NCI-H1048 (cell line): ENCODE results near the gene UPK2.
"Not testable (repeated sequence)": the region's sequence is repeated elsewhere in the genome, so short reads cannot be mapped to it uniquely, and the experiment has no call there.

Experiments
- DNase-seq: peaks from one replicate; lab custom pipeline; 2025; lab: John Stamatoyannopoulos, UW

UPK2 gene

DNA sequence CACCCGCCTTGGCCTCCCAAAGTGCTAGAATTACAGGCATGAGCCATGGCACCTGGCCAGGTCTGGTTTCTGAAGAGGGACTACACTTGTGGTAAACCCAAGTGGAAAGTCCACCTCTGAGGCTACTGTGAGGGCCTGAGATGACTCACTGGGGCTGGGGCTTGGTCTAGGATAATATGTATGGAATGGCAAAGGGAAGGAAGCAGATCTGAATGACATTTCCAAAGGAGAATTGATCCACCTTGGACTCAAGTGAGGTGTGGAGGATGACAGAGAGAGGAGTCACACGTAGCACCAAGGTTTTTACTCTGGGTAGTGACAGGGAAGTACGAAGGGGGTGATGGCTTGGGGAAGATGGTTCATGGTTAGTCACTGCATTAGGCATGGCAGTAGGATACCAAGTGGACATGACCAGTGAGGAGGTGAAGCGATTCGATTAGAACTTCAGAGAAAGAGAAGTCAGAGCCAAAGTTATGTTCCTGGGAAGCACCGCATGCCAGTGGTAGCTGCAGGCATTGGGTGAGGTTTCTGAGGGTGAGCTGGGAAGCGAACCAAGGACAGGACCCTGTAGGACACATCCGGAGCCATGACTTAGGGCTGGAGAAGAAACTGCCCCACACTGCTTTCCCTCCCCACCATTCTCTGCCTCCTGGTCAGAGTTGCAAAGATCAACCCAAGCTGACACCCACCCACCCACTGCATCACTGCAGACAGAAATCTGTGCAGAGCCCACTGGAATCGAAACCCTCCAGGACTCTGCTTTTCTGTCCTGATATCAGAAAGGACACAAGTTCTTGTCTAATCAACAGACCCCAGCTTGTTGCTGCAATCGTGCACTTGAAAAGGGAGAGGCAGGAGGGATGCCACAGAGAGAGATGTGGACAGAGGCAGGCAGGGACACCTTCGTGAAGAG is 17.4 kb upstream of the UPK2 start:
- DNase-seq = no peak

DNA sequence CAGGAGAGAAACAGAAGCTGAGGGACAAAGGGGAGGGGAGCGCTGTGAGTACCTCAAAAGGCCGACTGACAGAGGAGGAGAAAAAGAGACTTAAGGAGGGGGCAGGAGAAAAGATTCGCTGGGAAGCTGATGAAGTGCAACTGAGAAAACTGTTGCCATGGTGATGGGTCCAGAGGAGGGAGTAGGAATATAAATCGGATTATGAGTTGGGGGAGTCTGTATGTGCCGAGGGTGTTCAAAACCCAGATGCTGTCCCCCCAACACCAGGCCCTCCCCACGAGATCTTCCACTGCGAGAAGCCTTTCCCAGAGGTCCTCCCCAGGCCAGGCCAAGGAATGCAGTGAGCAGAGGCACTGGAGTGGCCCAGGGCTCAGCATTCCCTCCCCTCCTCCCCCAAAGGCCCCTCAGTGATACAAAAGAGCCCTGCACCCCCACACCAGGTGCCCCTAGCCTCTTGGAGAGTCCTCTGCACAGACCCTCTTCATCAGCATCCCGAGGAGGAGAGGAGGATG is 16.6 kb upstream of the UPK2 start:
- no peak for DNase-seq

DNA sequence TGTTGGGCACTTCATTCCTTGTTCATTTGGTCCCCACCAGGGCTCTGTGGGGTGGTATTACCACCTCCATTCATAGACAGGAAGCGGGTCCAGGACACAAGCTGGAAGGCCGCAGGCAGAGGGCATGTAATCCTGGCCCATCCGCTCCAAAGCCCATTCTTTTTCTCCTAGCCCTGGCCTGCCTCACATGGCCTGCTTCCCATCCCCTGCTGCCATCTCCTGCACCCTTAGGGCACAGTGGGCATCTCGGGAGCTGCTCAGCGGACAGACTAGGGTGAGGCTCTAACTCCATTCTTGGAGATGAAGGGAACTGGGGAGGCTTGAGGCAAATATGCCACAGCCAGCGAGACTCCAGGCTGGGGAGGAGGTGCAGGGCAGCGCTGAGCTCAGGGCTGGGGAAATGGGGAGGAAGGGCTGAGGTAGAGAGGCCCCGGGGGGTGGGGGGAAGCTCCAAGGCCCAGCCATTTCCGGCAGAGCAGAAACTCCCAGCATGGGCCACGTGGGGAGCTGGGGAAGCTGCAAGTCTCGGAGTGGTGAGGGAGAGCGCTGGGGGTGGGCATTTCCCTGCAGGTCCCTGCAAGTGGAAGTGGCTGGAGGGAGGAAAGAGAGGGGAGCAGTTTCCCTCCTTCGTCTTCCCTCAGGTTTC is 16.0 kb upstream of the UPK2 start:
- DNase-seq = no peak

DNA sequence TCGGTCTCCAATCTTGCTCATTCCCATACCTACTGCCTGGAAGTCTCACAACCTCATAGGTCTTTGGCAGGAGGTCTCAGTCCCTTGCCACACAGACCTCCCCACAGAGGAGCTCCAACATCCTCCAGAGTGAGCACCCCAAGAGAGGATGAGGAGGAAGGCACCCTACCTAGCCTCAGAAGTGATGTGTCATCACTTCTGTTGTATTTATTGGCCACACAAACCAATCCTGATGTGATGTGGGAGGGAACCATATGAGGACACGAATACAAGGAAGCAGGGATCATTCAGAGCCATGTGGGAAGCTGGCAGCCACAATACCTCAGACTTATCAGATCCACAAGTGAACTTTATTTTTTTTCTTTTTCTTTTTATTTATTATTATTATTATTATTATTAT is 9.0 kb upstream of the UPK2 start:
- DNase-seq = no peak

DNA sequence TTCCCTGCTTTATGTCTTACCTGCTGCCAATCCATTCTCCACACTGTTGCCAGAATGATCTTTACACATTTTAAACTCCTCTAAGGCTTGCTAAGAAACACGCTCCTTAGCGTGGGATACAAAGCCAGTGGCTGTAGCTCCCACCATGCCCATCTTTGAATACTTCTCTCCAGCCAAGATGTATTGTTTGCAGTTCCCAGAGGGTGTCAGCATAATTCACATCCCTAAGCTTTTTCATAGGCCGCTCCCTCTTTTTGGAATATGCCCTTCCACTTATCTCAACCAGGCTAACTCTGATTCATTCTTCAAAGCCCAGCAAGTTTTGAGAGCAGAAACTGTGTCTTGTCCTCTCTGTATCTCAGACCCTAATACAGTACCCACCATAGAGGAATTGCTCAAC is 8.1 kb upstream of the UPK2 start:
- DNase-seq = no peak

DNA sequence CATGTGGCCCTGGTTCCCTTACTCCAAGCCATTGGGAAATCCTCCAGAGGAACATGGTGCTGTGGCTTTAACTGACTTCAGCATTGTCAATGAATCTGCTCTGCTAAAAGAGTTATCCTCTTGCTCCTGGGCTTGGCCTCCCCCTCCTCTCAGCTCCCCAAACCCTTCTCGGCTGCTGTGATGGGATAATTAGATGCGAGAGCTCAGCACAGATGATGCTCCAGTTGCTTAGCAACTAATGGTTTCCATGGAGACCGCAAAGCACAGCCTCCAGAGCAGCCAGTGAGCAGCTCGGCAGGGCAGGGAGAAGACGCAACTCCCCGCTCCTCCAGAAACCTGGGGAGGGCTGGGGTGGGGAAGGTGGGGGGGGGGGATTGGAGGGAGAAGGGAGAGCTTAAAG is 2.8 kb upstream of the UPK2 start:
- no peak for DNase-seq

DNA sequence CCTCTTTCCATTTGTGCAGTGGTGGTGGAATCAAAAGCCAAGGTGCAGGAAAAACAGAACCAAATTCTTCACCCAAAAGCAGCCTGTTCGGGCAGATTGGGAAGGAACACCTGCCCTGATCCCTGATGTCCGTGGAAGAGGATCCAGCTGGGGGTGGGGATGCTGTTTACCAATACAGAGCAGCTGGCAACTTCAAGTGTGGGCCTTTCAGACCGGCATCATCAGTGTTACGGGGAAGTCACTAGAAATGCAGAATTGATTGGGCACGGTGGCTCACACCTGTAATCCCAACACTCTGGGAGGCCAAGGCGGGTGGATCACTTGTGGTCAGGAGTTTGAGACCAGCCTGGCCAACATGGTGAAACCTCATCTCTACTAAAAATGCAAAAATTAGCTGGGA is 2.1 kb upstream of the UPK2 start:
- not testable (repeated sequence) for DNase-seq

DNA sequence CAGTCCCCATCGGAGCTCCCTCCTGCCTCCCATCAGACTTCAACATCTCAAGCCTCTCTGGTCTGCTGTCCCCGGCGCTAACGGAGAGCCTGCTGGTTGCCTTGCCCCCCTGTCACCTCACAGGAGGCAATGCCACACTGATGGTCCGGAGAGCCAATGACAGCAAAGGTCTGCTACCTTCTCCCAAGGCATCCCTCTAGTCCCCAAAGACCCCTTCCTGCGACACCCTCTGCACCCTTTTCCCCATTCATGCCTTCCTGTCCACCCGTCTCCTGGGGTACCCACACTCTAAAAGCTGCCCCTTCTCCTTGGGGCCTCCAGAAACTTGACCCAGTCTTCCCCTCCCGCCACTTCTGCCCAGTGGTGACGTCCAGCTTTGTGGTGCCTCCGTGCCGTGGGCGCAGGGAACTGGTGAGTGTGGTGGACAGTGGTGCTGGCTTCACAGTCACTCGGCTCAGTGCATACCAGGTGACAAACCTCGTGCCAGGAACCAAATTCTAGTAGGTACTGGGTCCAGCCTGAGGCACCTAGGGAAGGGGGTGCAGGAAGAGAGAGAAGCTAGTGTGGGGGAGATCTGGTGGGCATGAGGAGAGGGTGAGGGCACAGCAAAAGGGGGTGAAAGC is 860 bp downstream of the UPK2 start:
- DNase-seq = no peak

DNA sequence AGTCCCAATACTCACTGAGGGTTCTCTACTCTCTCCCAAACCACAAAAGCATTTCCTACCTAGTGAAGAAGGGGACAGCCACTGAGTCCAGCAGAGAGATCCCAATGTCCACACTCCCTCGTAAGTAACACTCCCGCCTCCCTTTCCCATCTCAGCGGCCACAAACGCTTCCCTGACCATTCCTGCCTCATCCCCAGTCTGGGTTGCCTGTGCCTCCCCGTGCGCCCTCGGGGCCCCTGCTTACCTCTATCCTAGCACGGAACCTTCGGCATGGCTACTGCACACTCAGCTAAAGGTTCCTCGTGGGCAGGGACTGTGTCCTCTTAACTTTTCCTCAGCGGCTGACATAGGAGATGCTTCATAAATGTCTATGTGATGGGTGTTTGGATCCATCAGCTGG is 1.5 kb downstream of the UPK2 start:
- DNase-seq = no peak

DNA sequence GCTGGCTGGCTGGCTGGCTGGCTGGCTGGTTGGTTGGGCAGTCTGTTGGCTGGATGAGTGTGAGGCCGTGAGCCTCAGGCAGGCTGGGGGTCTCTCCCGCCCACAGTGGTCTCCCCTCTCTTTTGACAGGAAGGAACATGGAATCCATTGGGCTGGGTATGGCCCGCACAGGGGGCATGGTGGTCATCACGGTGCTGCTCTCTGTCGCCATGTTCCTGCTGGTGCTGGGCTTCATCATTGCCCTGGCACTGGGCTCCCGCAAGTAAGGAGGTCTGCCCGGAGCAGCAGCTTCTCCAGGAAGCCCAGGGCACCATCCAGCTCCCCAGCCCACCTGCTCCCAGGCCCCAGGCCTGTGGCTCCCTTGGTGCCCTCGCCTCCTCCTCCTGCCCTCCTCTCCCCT is 1.9 kb downstream of the UPK2 start:
- DNase-seq = no peak

DNA sequence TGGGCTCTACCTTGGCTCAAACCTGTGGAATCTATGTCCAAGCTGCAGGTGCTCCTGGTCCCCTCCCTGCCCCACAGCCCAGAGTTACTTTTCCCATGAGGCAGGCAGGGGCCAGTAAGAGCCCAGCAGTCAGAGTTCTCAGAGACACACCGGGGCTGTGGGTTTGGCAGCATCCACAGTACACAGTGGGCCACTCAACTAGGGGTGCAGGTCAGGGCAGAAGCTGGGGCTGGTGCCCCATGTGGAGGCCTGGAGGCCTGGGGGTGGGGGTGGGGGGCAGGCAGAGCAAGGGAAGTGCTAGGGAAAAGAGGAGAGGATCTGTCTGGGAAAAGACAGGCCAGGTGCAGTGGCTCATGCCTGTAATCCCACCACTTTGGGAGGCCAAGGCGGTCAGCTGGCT is 2.5 kb downstream of the UPK2 start:
- DNase-seq = no peak

DNA sequence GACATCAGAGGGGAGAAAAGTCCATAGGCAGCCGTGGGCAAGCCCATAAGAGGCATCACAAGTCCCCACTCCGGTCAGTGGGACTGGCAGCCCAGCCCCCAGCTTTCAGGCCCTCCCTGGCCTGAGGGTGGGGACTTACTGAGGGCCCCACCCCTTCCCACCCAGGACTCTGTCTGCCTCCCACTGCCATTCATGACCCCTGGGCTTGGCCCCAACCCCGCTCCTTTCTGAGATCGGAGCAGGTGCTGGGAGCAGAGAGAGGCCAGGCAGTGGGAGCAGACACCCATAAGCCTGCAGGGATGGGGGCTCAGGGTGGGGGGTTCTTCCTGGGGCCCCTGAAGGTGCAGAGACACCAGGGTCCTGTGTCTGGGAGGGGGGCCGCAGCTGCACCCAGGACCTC is 5.1 kb downstream of the UPK2 start:
- no peak for DNase-seq

DNA sequence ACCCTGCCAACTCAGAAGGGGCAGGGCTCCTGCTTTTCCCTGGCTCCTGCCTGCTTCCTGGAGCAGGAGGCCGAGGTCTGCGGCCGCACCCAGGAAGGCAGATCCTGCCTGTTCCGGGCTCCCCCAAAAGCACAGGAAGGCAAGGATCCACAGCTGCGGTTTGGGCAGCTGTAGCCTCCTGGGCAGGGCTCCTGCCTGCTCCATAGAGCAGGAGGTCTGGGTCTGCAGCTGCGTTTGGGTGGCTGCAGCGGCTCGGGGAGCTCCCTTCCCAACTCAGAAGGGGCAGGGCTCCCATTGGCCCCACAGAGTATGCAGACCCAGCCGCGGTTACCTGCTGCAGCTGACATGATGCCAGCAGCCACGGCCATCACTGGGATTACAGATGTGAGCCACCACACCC is 5.5 kb downstream of the UPK2 start:
- no peak for DNase-seq

DNA sequence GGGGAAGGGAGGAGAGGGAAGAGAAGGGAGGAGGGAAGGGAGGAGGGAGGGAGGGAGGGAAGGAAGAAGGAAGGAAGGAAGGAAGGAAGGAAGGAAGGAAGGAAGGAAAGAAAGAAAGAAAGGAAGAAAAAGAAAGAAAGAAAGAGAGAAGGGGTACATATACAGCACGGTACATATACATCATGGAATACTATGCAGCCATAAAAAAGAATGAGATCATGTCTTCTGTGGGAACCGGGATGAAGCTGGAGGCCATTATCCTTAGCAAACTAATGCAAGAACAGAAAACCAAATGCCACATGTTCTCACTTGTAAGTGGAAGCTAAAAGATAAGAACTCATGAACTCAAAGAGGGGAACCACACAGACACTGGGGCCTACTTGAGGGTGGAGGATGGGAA is 13.4 kb downstream of the UPK2 start:
- DNase-seq = not testable (repeated sequence)

DNA sequence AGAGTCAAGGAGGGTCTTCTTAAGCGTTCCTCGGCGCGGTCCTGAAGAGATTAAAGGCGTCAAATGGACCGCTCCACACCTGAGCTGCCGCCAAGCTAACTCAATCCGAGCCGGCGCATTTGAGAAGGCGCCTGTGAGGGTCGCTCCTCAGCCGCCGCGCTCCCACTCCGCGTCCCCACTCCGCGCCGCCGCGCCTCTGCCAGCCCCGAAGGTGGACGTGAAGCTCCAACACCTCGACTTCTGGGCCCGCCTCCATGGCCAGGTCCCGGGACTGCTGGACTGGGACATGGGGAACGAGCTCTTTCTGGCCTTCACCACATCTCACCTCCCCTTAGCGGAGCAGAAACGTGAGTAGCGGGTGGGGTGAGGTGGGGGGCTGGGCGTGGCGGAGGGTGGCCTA is 15.5 kb downstream of the UPK2 start, which contains the start of gene FOXR1:
Gene FOXR1 (plus strand): TSS at position 116 of the 400 bp plus-strand sequence. CDS start 171 bp downstream, at position 287.
- no peak for DNase-seq

DNA sequence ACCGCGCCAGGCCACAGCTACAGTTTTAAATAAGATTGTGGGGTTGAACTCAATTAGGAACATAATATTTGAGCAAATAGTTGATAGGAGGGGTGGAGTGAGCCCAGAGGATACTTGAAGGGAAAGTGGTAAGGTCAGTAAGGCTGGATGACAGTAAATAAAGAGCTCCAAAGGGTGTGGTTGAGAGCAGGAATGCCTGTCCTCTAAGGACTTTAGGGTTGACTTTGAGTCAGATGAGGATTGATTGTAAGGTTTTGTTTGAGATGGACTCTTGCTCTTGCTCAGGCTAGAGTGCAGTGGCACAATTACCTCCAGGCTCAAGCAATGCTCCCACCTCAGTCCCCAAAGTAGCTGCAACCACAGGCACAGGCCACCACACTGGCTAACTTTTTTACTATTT is 17.9 kb downstream of the UPK2 start:
- no peak for DNase-seq

DNA sequence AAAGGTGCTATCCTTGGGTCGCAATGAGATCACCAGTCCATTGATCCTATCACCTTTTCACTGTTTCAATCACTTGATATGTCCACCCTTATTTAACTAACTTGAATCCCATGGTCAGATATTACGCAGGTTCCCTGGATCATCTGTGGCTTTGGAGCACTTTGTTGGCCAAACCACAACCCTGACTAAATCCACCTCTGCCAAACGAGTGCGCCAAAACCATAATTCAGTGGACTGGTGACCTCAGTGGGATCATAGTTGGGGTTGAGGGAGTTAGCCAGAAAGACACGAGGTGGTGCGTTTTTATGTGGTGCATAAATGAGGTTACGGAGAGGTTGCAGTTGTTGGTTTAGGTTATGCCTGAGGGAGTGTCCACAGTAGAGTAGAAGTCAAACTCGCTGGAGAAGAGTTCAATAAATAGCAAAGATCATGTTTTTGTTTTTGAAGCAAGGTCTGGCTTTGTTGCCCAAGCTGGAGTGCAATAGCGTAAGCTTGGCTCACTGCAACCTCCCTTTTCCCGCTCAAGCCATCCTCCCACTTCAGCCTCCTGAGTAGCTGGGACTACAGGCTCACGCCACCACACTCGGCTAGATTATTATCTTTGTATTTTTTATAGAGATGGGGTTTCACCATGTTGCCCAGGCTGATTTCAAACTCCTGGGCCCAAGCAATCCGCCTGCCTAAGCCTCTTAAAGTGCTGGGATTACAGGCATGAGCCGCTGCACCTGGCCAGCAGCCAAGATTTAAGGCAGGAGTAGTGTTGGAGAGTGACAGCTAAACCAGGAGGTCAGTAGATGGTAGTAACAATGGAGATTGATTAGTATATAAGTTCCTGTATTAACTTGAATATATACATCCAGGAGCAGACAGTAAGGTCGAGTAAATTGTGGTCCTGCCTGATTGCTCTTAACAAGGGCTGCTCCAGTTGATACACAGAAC is 19.9 kb downstream of the UPK2 start:
- DNase-seq = no peak

DNA sequence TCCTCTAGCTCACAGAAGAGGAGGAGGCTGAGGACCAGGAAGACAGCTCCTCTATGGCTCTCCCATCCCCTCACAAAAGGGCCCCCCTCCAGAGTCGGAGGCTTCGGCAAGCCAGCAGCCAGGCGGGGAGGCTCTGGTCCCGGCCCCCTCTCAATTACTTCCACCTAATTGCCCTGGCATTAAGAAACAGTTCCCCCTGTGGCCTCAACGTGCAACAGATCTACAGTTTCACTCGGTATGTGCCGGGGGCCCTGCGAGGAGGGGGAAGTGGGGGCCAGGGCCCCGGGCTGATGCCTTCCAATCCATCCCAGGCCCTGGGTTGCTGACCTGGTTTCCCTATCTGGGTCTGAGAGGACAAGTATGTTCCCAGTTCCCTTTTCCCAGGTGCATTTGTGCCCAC is 23.3 kb downstream of the UPK2 start:
- no peak for DNase-seq

DNA sequence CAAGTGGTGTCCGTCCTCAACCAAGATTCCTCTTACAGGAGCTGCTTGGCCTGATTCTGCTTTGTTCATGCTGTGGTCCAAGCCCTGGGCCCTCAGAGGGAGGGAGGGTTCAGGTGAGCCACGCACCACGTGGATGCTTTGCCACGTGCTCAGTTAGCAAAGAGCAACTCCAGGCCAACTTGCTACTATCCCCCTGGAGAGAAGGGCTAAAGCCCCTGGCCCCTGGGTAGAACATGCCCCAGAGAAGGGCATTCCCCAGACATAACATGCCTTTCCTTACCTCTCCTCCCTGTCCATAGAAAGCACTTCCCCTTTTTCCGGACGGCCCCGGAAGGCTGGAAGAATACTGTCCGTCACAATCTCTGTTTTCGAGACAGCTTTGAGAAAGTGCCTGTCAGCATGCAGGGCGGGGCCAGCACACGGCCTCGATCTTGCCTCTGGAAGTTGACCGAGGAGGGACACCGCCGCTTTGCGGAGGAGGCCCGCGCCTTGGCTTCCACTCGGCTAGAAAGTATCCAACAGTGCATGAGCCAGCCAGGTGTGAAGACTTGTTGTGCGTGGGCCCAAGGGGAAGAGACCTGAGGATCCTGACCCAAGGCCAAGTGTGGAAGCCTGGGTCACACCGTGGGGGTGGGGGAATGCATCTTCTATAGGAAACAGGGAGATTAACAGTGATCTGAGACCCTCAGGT is 24.2 kb downstream of the UPK2 start:
- DNase-seq = no peak

DNA sequence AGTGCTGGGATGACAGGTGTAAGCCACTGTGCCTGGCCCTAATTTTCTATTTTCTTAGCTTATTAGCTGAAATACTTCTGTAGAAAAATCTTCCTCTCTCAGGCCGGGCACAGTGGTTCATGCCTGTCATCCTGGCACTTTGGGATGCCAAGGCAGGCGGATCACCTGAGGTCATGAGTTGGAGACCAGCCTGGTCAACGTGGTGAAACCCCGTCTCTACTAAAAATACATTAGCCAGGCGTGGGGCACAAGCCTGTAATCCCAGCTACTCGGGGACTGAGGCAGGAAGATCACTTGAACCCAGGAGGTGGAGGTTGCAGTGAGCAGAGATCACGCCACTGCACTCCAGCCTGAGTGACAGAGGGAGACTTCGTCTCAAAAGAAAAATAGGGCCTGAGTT is 28.2 kb downstream of the UPK2 start:
- not testable (repeated sequence) for DNase-seq

DNA sequence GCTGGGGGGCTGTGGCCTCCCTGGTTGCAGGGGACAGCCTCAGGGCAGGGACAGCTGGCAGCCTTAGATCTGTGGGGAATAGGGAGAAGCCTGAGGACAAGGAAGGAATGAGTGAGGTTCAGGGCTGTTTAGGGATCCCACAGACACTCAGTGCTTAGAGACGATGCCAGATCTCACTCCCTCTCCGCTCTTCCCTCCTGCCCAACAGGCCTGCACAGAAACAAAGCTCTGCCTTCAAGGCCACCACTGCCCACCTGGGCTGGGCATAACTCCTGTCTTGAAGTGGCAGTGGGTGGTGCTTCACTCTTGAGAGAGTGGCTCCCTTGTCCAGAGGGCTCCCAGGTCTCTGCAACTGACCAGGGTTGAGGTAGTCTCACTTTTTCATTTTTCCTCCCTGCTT is 28.7 kb downstream of the UPK2 start:
- no peak for DNase-seq
